GM23338 (cell line): ENCODE measurements around the gene KIF4A. TPM values are rescaled to one million over a fixed set of nuclear protein-coding genes. Genes with fewer than 3 reads are reported as not detected.

Experiments used
- ATAC-seq: fragments of 200-7000 bp; cut with Tn5 transposase; 3 replicates; pipeline ENCODE4 v1.9.1; 2020
- DNase-seq: peaks from one replicate; pipeline ENCODE4 v3.0.0-alpha.2; 2015; ENCODE audit warnings: low spot score
- H2AFZ ChIP-seq: fragments of 200-600 bp; sonication (generic); 2 replicates; pipeline ENCODE4 v1.8.0; 2016; ENCODE audit warnings: antibody characterized with exemption, mild to moderate bottlenecking, moderate library complexity
- H3F3A ChIP-seq: fragments of 200-600 bp; sonication (generic); replicated peaks from 2 replicates; pipeline ENCODE4 v1.8.0; 2017; ENCODE audit warnings: antibody characterized with exemption, mixed run types, low read depth
- H3K27ac ChIP-seq: fragments of 200-600 bp; sonication (generic); 2 replicates; pipeline ENCODE4 v1.6.1; 2016; ENCODE audit warnings: low read depth
- H3K27me3 ChIP-seq: fragments of 200-600 bp; sonication (generic); 2 replicates; pipeline ENCODE4 v1.8.0; 2016; ENCODE audit warnings: mild to moderate bottlenecking, mixed run types, moderate library complexity; ENCODE audit not compliant: insufficient read depth
- H3K36me3 ChIP-seq: fragments of 200-600 bp; sonication (generic); 2 replicates; pipeline ENCODE4 v1.8.0; 2016; ENCODE audit warnings: mild to moderate bottlenecking; ENCODE audit not compliant: insufficient read depth
- H3K4me1 ChIP-seq: fragments of 200-600 bp; sonication (generic); 2 replicates; pipeline ENCODE4 v1.8.0; 2016; ENCODE audit warnings: mild to moderate bottlenecking, moderate library complexity; ENCODE audit not compliant: insufficient read depth
- H3K4me2 ChIP-seq: fragments of 200-600 bp; sonication (generic); 2 replicates; pipeline ENCODE4 v1.7.1; 2017; ENCODE audit warnings: mixed run types
- H3K4me3 ChIP-seq: fragments of 200-600 bp; sonication (generic); 2 replicates; pipeline ENCODE4 v1.6.1; 2016; ENCODE audit warnings: mixed run types
- H3K79me2 ChIP-seq: fragments of 200-600 bp; sonication (generic); replicated peaks from 2 replicates; pipeline ENCODE4 v1.8.0; 2017; ENCODE audit warnings: mild to moderate bottlenecking; ENCODE audit not compliant: insufficient read depth
- H3K9me2 ChIP-seq: fragments of 200-600 bp; sonication (generic); 2 replicates; pipeline ENCODE4 v1.8.0; 2017; ENCODE audit not compliant: insufficient read depth
- H4K20me1 ChIP-seq: fragments of 200-600 bp; sonication (generic); replicated peaks from 2 replicates; pipeline ENCODE4 v1.8.0; 2017; ENCODE audit warnings: mild to moderate bottlenecking; ENCODE audit not compliant: insufficient read depth
- H3K27ac Mint-ChIP-seq: 2 replicates; pipeline ENCODE4 v1.8.0; 2020; ENCODE audit warnings: inconsistent platforms, mild to moderate bottlenecking, moderate library complexity, mixed read lengths
- H3K27me3 Mint-ChIP-seq: 3 replicates; pipeline ENCODE4 v1.8.0; 2022; ENCODE audit warnings: low read depth, mild to moderate bottlenecking, moderate library complexity, mixed read lengths, inconsistent platforms; ENCODE audit not compliant: insufficient read depth, poor library complexity
- H3K36me3 Mint-ChIP-seq: 3 replicates; pipeline ENCODE4 v1.8.0; 2021; ENCODE audit warnings: low read depth, mild to moderate bottlenecking, inconsistent platforms, moderate library complexity, mixed read lengths
- H3K4me1 Mint-ChIP-seq: 3 replicates; pipeline ENCODE4 v1.8.0; 2020; ENCODE audit warnings: mild to moderate bottlenecking, inconsistent platforms, mixed read lengths
- H3K4me3 Mint-ChIP-seq: 3 replicates; pipeline ENCODE4 v1.8.0; 2021; ENCODE audit warnings: moderate library complexity, mild to moderate bottlenecking, inconsistent platforms, mixed read lengths
- H3K9me3 Mint-ChIP-seq: 3 replicates; pipeline ENCODE4 v1.8.0; 2020; ENCODE audit warnings: moderate library complexity, mild to moderate bottlenecking, inconsistent platforms, mixed read lengths
- CREB1 ChIP-seq: fragments of 250-450 bp; sonication (Bioruptor Pico); IDR thresholded peaks from 2 replicates; pipeline ENCODE4 v1.5.0; 2020; ENCODE audit warnings: low read depth, mild to moderate bottlenecking, moderate library complexity
- ETS1 ChIP-seq: IDR thresholded peaks from 2 replicates; pipeline ENCODE4 v1.6.1; 2016; ENCODE audit warnings: antibody characterized with exemption
- EZH2 ChIP-seq: fragments of 200-600 bp; sonication (generic); IDR thresholded peaks from one replicate; pipeline ENCODE4 v1.8.0; 2017; ENCODE audit warnings: antibody characterized with exemption, mild to moderate bottlenecking, low read depth; ENCODE audit not compliant: unreplicated experiment
- EZH2phosphoT487 ChIP-seq: fragments of 200-600 bp; sonication (generic); IDR thresholded peaks from one replicate; pipeline ENCODE4 v1.8.1; 2018; ENCODE audit warnings: antibody characterized with exemption; ENCODE audit not compliant: unreplicated experiment
- JUNB ChIP-seq: IDR thresholded peaks from one replicate; pipeline ENCODE4 v1.6.1; 2016; ENCODE audit warnings: antibody characterized with exemption; ENCODE audit not compliant: unreplicated experiment
- NANOG ChIP-seq: IDR thresholded peaks from 2 replicates; pipeline ENCODE4 v1.6.1; 2016; ENCODE audit warnings: antibody characterized with exemption, borderline replicate concordance
- POLR2AphosphoS5 ChIP-seq: IDR thresholded peaks from 2 replicates; pipeline ENCODE4 v1.6.1; 2016; ENCODE audit warnings: antibody characterized with exemption, low read depth
- REST ChIP-seq: IDR thresholded peaks from one replicate; pipeline ENCODE4 v1.6.1; 2018; ENCODE audit warnings: antibody characterized with exemption; ENCODE audit not compliant: unreplicated experiment
- STAT1 ChIP-seq: IDR thresholded peaks from one replicate; pipeline ENCODE4 v1.6.1; 2016; ENCODE audit warnings: antibody characterized with exemption; ENCODE audit not compliant: unreplicated experiment
- ZNF114 ChIP-seq: fragments of 250-450 bp; sonication (Bioruptor Pico); IDR thresholded peaks from 2 replicates; pipeline ENCODE4 v1.5.0; 2020; ENCODE audit warnings: mild to moderate bottlenecking, moderate library complexity
- ZNF331 ChIP-seq: fragments of 250-450 bp; sonication (Bioruptor Pico); IDR thresholded peaks from 2 replicates; pipeline ENCODE4 v1.5.0; 2020; ENCODE audit warnings: low read depth, mild to moderate bottlenecking, moderate library complexity
- ZNF462 ChIP-seq: fragments of 250-450 bp; sonication (Bioruptor Pico); IDR thresholded peaks from 2 replicates; pipeline ENCODE4 v1.5.0; 2020; ENCODE audit warnings: mild to moderate bottlenecking, moderate library complexity
- polyA plus RNA-seq: library from polyadenylated mRNA; unstranded; fragments of >200 nt; fragmentation: Nextera tagmentation; extraction: Ambion mirVana; gene quantifications from 2 replicates; pipeline ENCODE4 v1.2.1, GENCODE V29; 2016
- total RNA-seq: library from RNA; depleted of rRNA; stranded (reverse); fragments of >200 nt; shearing (Covaris generic); gene quantifications from 2 replicates; pipeline ENCODE4 v1.2.3, GENCODE V29; 2014
- TF ChIP-seq, protein P1 (sequence below), 2 experiments: fragments of 200-600 bp in 1 of 2; sonication (generic) in 1 of 2; conservative IDR thresholded peaks; 2 replicates each; pipeline versions ENCODE4 v1.5.1 to v1.6.1; 2016 to 2017; ENCODE audit warnings: antibody characterized with exemption in 2 of 2, low read depth in 2 of 2, mild to moderate bottlenecking in 2 of 2, moderate library complexity in 1 of 2

KIF4A gene
- total and polyA plus RNA-seq, 2 experiments from 2014 or later: 21.5 to 27.6 TPM

GRCh38 chrX:70252491-70252890 is 37.4 kb upstream of the KIF4A start:
- Mint-ChIP-seq H3K36me3 (no peaks in the 10 kb centered on the region), H3K9me3 (no peaks in the 10 kb centered on the region), H3K27ac (no peak overlapping the region), H3K4me1 (peaks cover 26% of the 10 kb centered on the region), H3K27me3 (peaks cover 2% of the 10 kb centered on the region), H3K4me3 (no peak overlapping the region)
- Histone ChIP-seq H4K20me1 (no peaks in the 10 kb centered on the region), H2AFZ (no peak overlapping the region), H3K36me3 (no peaks in the 10 kb centered on the region), H3K27me3 (no peaks in the 10 kb centered on the region), H3F3A (no peaks in the 10 kb centered on the region), H3K4me1 (peaks cover 3% of the 10 kb centered on the region; the same call in 1 of the 2 replicates), H3K27ac (no peak overlapping the region), H3K4me2 (no peak overlapping the region), H3K4me3 (no peak overlapping the region), H3K79me2 (no peaks in the 10 kb centered on the region), H3K9me2 (0 out of 2 replicates have a peak, but pooled peaks cover 6% of the 10 kb centered on the region)
- ATAC-seq (no peak), DNase-seq (no peak)
- TF ChIP-seq EZH2phosphoT487 (no peak), JUNB (no peak), REST (no peak), EZH2 (no peak), ETS1 (no peak), CREB1 (CRISPR knock-in tag) (no peak), ZNF114 (CRISPR knock-in tag) (no peak), ZNF331 (CRISPR knock-in tag) (no peak), STAT1 (no peak), POLR2AphosphoS5 (no peak), NANOG (no peak), ZNF462 (CRISPR knock-in tag) (no peak)
- TF ChIP-seq, protein P1, sequence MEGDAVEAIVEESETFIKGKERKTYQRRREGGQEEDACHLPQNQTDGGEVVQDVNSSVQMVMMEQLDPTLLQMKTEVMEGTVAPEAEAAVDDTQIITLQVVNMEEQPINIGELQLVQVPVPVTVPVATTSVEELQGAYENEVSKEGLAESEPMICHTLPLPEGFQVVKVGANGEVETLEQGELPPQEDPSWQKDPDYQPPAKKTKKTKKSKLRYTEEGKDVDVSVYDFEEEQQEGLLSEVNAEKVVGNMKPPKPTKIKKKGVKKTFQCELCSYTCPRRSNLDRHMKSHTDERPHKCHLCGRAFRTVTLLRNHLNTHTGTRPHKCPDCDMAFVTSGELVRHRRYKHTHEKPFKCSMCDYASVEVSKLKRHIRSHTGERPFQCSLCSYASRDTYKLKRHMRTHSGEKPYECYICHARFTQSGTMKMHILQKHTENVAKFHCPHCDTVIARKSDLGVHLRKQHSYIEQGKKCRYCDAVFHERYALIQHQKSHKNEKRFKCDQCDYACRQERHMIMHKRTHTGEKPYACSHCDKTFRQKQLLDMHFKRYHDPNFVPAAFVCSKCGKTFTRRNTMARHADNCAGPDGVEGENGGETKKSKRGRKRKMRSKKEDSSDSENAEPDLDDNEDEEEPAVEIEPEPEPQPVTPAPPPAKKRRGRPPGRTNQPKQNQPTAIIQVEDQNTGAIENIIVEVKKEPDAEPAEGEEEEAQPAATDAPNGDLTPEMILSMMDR (conservative IDR thresholded peaks at IDR 0.05; ENCODE audit: low read depth in 2 of 2): no peak
